GM23338 (cell line): Measurements from ENCODE around the gene SCNN1G. TPM values are rescaled to one million over a fixed set of nuclear protein-coding genes. Genes with fewer than 3 reads are reported as not detected.

ENCODE experiments used
- ATAC-seq: fragments of 200-7000 bp; cut with Tn5 transposase; 3 replicates; pipeline ENCODE4 v1.9.1; 2020
- DNase-seq: peaks from one replicate; pipeline ENCODE4 v3.0.0-alpha.2; 2015; ENCODE audit warnings: low spot score
- H2AFZ ChIP-seq: fragments of 200-600 bp; sonication (generic); 2 replicates; pipeline ENCODE4 v1.8.0; 2016; ENCODE audit warnings: antibody characterized with exemption, mild to moderate bottlenecking, moderate library complexity
- H3F3A ChIP-seq: fragments of 200-600 bp; sonication (generic); replicated peaks from 2 replicates; pipeline ENCODE4 v1.8.0; 2017; ENCODE audit warnings: antibody characterized with exemption, mixed run types, low read depth
- H3K27ac ChIP-seq: fragments of 200-600 bp; sonication (generic); 2 replicates; pipeline ENCODE4 v1.6.1; 2016; ENCODE audit warnings: low read depth
- H3K27me3 ChIP-seq: fragments of 200-600 bp; sonication (generic); 2 replicates; pipeline ENCODE4 v1.8.0; 2016; ENCODE audit warnings: mild to moderate bottlenecking, mixed run types, moderate library complexity; ENCODE audit not compliant: insufficient read depth
- H3K36me3 ChIP-seq: fragments of 200-600 bp; sonication (generic); 2 replicates; pipeline ENCODE4 v1.8.0; 2016; ENCODE audit warnings: mild to moderate bottlenecking; ENCODE audit not compliant: insufficient read depth
- H3K4me1 ChIP-seq: fragments of 200-600 bp; sonication (generic); 2 replicates; pipeline ENCODE4 v1.8.0; 2016; ENCODE audit warnings: mild to moderate bottlenecking, moderate library complexity; ENCODE audit not compliant: insufficient read depth
- H3K4me2 ChIP-seq: fragments of 200-600 bp; sonication (generic); 2 replicates; pipeline ENCODE4 v1.7.1; 2017; ENCODE audit warnings: mixed run types
- H3K4me3 ChIP-seq: fragments of 200-600 bp; sonication (generic); 2 replicates; pipeline ENCODE4 v1.6.1; 2016; ENCODE audit warnings: mixed run types
- H3K79me2 ChIP-seq: fragments of 200-600 bp; sonication (generic); replicated peaks from 2 replicates; pipeline ENCODE4 v1.8.0; 2017; ENCODE audit warnings: mild to moderate bottlenecking; ENCODE audit not compliant: insufficient read depth
- H3K9me2 ChIP-seq: fragments of 200-600 bp; sonication (generic); 2 replicates; pipeline ENCODE4 v1.8.0; 2017; ENCODE audit not compliant: insufficient read depth
- H4K20me1 ChIP-seq: fragments of 200-600 bp; sonication (generic); replicated peaks from 2 replicates; pipeline ENCODE4 v1.8.0; 2017; ENCODE audit warnings: mild to moderate bottlenecking; ENCODE audit not compliant: insufficient read depth
- H3K27ac Mint-ChIP-seq: 2 replicates; pipeline ENCODE4 v1.8.0; 2020; ENCODE audit warnings: inconsistent platforms, mild to moderate bottlenecking, moderate library complexity, mixed read lengths
- H3K27me3 Mint-ChIP-seq: 3 replicates; pipeline ENCODE4 v1.8.0; 2022; ENCODE audit warnings: low read depth, mild to moderate bottlenecking, moderate library complexity, mixed read lengths, inconsistent platforms; ENCODE audit not compliant: insufficient read depth, poor library complexity
- H3K36me3 Mint-ChIP-seq: 3 replicates; pipeline ENCODE4 v1.8.0; 2021; ENCODE audit warnings: low read depth, mild to moderate bottlenecking, inconsistent platforms, moderate library complexity, mixed read lengths
- H3K4me1 Mint-ChIP-seq: 3 replicates; pipeline ENCODE4 v1.8.0; 2020; ENCODE audit warnings: mild to moderate bottlenecking, inconsistent platforms, mixed read lengths
- H3K4me3 Mint-ChIP-seq: 3 replicates; pipeline ENCODE4 v1.8.0; 2021; ENCODE audit warnings: moderate library complexity, mild to moderate bottlenecking, inconsistent platforms, mixed read lengths
- H3K9me3 Mint-ChIP-seq: 3 replicates; pipeline ENCODE4 v1.8.0; 2020; ENCODE audit warnings: moderate library complexity, mild to moderate bottlenecking, inconsistent platforms, mixed read lengths
- CREB1 ChIP-seq: fragments of 250-450 bp; sonication (Bioruptor Pico); IDR thresholded peaks from 2 replicates; pipeline ENCODE4 v1.5.0; 2020; ENCODE audit warnings: low read depth, mild to moderate bottlenecking, moderate library complexity
- EZH2 ChIP-seq: fragments of 200-600 bp; sonication (generic); IDR thresholded peaks from one replicate; pipeline ENCODE4 v1.8.0; 2017; ENCODE audit warnings: antibody characterized with exemption, mild to moderate bottlenecking, low read depth; ENCODE audit not compliant: unreplicated experiment
- STAT1 ChIP-seq: IDR thresholded peaks from one replicate; pipeline ENCODE4 v1.6.1; 2016; ENCODE audit warnings: antibody characterized with exemption; ENCODE audit not compliant: unreplicated experiment
- ZNF114 ChIP-seq: fragments of 250-450 bp; sonication (Bioruptor Pico); IDR thresholded peaks from 2 replicates; pipeline ENCODE4 v1.5.0; 2020; ENCODE audit warnings: mild to moderate bottlenecking, moderate library complexity
- ZNF331 ChIP-seq: fragments of 250-450 bp; sonication (Bioruptor Pico); IDR thresholded peaks from 2 replicates; pipeline ENCODE4 v1.5.0; 2020; ENCODE audit warnings: low read depth, mild to moderate bottlenecking, moderate library complexity
- polyA plus RNA-seq: library from polyadenylated mRNA; unstranded; fragments of >200 nt; fragmentation: Nextera tagmentation; extraction: Ambion mirVana; gene quantifications from 2 replicates; pipeline ENCODE4 v1.2.1, GENCODE V29; 2016
- total RNA-seq: library from RNA; depleted of rRNA; stranded (reverse); fragments of >200 nt; shearing (Covaris generic); gene quantifications from 2 replicates; pipeline ENCODE4 v1.2.3, GENCODE V29; 2014
- TF ChIP-seq, protein P1 (sequence below): IDR thresholded peaks from one replicate; pipeline ENCODE4 v1.6.1; 2018; ENCODE audit warnings: antibody characterized with exemption; ENCODE audit not compliant: unreplicated experiment
- TF ChIP-seq, protein P2 (sequence below): fragments of 250-450 bp; sonication (Bioruptor Pico); IDR thresholded peaks from 2 replicates; pipeline ENCODE4 v1.5.0; 2020; ENCODE audit warnings: mild to moderate bottlenecking, moderate library complexity
- TF ChIP-seq, protein P3 (sequence below), 2 experiments: fragments of 200-600 bp in 1 of 2; sonication (generic) in 1 of 2; conservative IDR thresholded peaks; 2 replicates each; pipeline versions ENCODE4 v1.5.1 to v1.6.1; 2016 to 2017; ENCODE audit warnings: antibody characterized with exemption in 2 of 2, low read depth in 2 of 2, mild to moderate bottlenecking in 2 of 2, moderate library complexity in 1 of 2

Gene SCNN1G
- total and polyA plus RNA-seq, 2 experiments from 2014 or later = 0.97 to 1.1 TPM

DNA sequence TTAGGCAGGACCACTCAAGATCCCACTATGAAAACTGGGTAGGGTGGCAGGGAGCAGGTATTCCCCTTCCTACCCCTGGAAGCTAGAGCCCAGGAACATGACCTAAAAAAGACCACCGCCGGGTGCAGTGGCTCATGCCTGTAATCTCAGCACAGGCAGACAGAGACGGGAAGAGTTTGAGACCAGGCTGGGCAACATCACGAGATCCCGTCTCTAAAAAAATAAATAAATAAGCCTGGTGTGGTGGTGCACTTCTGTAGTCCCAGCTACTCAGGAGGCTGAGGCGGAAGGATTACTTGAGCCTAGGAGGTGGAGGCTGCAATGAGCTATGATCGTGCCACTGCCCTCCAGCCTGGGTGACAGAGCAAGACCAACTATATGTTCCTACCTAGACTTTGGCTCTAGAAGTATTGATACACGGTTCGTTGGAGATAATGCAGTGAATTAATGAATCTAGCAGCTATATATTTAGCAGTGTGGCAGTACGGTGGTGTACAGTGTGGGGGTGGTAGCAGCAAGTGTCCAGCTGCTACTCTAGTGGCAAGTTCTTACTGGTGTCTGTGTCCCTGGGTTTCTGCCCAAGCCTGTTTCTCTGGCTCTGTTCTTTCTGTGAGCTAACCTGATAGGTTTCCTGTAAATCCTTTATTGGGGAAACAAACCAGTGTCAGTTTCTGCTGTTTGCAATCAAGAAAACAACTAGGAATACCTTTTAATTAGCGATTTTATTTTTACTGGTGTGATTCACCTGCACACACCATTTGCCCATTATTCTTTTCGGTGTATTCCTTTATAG lies 30.0 kb upstream of the SCNN1G start (continued):
- TF ChIP-seq ZNF331 (CRISPR knock-in tag) = no peak
- TF ChIP-seq, protein P1, sequence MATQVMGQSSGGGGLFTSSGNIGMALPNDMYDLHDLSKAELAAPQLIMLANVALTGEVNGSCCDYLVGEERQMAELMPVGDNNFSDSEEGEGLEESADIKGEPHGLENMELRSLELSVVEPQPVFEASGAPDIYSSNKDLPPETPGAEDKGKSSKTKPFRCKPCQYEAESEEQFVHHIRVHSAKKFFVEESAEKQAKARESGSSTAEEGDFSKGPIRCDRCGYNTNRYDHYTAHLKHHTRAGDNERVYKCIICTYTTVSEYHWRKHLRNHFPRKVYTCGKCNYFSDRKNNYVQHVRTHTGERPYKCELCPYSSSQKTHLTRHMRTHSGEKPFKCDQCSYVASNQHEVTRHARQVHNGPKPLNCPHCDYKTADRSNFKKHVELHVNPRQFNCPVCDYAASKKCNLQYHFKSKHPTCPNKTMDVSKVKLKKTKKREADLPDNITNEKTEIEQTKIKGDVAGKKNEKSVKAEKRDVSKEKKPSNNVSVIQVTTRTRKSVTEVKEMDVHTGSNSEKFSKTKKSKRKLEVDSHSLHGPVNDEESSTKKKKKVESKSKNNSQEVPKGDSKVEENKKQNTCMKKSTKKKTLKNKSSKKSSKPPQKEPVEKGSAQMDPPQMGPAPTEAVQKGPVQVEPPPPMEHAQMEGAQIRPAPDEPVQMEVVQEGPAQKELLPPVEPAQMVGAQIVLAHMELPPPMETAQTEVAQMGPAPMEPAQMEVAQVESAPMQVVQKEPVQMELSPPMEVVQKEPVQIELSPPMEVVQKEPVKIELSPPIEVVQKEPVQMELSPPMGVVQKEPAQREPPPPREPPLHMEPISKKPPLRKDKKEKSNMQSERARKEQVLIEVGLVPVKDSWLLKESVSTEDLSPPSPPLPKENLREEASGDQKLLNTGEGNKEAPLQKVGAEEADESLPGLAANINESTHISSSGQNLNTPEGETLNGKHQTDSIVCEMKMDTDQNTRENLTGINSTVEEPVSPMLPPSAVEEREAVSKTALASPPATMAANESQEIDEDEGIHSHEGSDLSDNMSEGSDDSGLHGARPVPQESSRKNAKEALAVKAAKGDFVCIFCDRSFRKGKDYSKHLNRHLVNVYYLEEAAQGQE = no peak
- TF ChIP-seq EZH2 = no peak
- no peak for TF ChIP-seq CREB1 (CRISPR knock-in tag)

DNA sequence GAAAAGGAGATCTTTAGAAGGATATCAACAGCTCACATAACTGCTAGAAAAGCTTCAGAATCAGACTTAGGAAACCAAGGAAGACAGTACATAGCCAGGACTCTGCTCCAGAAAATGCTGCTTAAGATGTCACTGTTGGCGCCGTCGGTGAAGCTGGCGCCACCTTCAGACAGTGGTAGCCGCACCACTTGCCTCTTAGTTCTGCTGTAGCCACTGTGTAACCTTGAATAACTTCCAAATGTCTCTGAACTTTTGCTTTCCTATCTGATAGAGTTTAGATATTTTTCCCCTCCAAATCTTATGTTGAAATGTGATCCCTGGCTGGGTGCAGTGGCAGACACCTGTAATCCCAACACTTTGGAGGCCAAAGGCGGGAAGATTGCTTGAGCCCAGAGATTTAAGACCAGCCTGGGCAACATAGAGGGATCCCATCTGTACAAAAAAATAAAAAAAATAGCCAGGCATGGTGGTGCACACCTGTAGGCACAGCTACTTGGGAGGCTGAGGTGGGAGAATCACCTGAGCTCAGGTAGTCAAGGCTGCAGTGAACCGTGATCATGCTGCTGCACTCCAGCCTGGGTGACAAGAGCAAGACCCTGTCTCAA lies 27.0 kb upstream of the SCNN1G start:
- 0 out of 2 replicates have a peak, but pooled peaks cover 4% of the 10 kb centered on the region for H3K4me1 ChIP-seq
- H2AFZ ChIP-seq = peak overlapping the region; percentile 10; the same call in 1 of the 2 replicates
- H3K36me3 ChIP-seq = peaks cover 5% of the 10 kb centered on the region; the same call in 1 of the 2 replicates
- Mint-ChIP-seq H3K4me3 (no peak overlapping the region), H3K9me3 (peaks cover 15% of the 10 kb centered on the region), H3K27ac (no peak overlapping the region), H3K27me3 (no peaks in the 10 kb centered on the region), H3K36me3 (peaks cover 11% of the 10 kb centered on the region), H3K4me1 (peaks cover 6% of the 10 kb centered on the region)
- no peak overlapping the region for H3K4me2 ChIP-seq
- H3K27ac ChIP-seq = no peak overlapping the region
- DNase-seq (peak; percentile 54), ATAC-seq (peak; percentile 92)
- no peaks in the 10 kb centered on the region; the same call in none of the 2 replicates for H3K9me2 ChIP-seq
- H3K79me2 ChIP-seq = no peaks in the 10 kb centered on the region
- no peak overlapping the region for H3K4me3 ChIP-seq
- H4K20me1 ChIP-seq = no peaks in the 10 kb centered on the region
- H3K27me3 ChIP-seq = 0 out of 2 replicates have a peak, but pooled peaks cover 5% of the 10 kb centered on the region
- no peaks in the 10 kb centered on the region for H3F3A ChIP-seq
- TF ChIP-seq, protein P2, sequence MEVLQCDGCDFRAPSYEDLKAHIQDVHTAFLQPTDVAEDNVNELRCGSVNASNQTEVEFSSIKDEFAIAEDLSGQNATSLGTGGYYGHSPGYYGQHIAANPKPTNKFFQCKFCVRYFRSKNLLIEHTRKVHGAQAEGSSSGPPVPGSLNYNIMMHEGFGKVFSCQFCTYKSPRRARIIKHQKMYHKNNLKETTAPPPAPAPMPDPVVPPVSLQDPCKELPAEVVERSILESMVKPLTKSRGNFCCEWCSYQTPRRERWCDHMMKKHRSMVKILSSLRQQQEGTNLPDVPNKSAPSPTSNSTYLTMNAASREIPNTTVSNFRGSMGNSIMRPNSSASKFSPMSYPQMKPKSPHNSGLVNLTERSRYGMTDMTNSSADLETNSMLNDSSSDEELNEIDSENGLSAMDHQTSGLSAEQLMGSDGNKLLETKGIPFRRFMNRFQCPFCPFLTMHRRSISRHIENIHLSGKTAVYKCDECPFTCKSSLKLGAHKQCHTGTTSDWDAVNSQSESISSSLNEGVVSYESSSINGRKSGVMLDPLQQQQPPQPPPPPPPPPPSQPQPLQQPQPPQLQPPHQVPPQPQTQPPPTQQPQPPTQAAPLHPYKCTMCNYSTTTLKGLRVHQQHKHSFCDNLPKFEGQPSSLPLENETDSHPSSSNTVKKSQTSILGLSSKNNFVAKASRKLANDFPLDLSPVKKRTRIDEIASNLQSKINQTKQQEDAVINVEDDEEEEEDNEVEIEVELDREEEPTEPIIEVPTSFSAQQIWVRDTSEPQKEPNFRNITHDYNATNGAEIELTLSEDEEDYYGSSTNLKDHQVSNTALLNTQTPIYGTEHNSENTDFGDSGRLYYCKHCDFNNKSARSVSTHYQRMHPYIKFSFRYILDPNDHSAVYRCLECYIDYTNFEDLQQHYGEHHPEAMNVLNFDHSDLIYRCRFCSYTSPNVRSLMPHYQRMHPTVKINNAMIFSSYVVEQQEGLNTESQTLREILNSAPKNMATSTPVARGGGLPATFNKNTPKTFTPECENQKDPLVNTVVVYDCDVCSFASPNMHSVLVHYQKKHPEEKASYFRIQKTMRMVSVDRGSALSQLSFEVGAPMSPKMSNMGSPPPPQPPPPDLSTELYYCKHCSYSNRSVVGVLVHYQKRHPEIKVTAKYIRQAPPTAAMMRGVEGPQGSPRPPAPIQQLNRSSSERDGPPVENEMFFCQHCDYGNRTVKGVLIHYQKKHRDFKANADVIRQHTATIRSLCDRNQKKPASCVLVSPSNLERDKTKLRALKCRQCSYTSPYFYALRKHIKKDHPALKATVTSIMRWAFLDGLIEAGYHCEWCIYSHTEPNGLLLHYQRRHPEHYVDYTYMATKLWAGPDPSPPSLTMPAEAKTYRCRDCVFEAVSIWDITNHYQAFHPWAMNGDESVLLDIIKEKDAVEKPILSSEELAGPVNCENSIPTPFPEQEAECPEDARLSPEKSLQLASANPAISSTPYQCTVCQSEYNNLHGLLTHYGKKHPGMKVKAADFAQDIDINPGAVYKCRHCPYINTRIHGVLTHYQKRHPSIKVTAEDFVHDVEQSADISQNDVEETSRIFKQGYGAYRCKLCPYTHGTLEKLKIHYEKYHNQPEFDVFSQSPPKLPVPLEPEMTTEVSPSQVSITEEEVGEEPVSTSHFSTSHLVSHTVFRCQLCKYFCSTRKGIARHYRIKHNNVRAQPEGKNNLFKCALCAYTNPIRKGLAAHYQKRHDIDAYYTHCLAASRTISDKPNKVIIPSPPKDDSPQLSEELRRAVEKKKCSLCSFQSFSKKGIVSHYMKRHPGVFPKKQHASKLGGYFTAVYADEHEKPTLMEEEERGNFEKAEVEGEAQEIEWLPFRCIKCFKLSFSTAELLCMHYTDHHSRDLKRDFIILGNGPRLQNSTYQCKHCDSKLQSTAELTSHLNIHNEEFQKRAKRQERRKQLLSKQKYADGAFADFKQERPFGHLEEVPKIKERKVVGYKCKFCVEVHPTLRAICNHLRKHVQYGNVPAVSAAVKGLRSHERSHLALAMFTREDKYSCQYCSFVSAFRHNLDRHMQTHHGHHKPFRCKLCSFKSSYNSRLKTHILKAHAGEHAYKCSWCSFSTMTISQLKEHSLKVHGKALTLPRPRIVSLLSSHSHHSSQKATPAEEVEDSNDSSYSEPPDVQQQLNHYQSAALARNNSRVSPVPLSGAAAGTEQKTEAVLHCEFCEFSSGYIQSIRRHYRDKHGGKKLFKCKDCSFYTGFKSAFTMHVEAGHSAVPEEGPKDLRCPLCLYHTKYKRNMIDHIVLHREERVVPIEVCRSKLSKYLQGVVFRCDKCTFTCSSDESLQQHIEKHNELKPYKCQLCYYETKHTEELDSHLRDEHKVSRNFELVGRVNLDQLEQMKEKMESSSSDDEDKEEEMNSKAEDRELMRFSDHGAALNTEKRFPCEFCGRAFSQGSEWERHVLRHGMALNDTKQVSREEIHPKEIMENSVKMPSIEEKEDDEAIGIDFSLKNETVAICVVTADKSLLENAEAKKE (CRISPR knock-in tag) = no peak
- TF ChIP-seq STAT1 (no peak), ZNF114 (CRISPR knock-in tag) (no peak)
- TF ChIP-seq, protein P3, sequence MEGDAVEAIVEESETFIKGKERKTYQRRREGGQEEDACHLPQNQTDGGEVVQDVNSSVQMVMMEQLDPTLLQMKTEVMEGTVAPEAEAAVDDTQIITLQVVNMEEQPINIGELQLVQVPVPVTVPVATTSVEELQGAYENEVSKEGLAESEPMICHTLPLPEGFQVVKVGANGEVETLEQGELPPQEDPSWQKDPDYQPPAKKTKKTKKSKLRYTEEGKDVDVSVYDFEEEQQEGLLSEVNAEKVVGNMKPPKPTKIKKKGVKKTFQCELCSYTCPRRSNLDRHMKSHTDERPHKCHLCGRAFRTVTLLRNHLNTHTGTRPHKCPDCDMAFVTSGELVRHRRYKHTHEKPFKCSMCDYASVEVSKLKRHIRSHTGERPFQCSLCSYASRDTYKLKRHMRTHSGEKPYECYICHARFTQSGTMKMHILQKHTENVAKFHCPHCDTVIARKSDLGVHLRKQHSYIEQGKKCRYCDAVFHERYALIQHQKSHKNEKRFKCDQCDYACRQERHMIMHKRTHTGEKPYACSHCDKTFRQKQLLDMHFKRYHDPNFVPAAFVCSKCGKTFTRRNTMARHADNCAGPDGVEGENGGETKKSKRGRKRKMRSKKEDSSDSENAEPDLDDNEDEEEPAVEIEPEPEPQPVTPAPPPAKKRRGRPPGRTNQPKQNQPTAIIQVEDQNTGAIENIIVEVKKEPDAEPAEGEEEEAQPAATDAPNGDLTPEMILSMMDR (conservative IDR thresholded peaks at IDR 0.05; ENCODE audit: low read depth in 2 of 2) = peak; percentile 62 to 73
